Hematopoietic multipotent progenitor cell treated with erythropoietin and hydrocortisone succinate and interleukin-3 and kit ligand, for 8 days (in vitro differentiated cells): ENCODE data around the gene PLD1.
A peak's percentile ranks its signal among the peaks of the same experiment; 100 is the strongest.
"Not testable (repeated sequence)": the region's sequence is repeated elsewhere in the genome, so short reads cannot be mapped to it uniquely, and the experiment has no call there.

ENCODE experiments used
- DNase-seq: peaks from one replicate; pipeline ENCODE4 v3.0.0-alpha.2; 2015

PLD1 gene

GRCh38 chr3:171649911-171650592 is 160.2 kb downstream of the PLD1 start:
- DNase-seq: no peak

GRCh38 chr3:171649267-171649666 is 161.0 kb downstream of the PLD1 start:
- no peak for DNase-seq

GRCh38 chr3:171648069-171648468 is 162.2 kb downstream of the PLD1 start:
- DNase-seq: no peak

GRCh38 chr3:171646357-171647133 is 163.7 kb downstream of the PLD1 start:
- peak; percentile 60 for DNase-seq

GRCh38 chr3:171644681-171645080 is 165.6 kb downstream of the PLD1 start:
- no peak for DNase-seq

GRCh38 chr3:171643681-171644080 is 166.6 kb downstream of the PLD1 start:
- DNase-seq: no peak

GRCh38 chr3:171643033-171643432 is 167.2 kb downstream of the PLD1 start:
- DNase-seq: no peak

- DNase-seq: no peak
Measured at GRCh38 chr3:171640520-171641412, 169.5 kb downstream of the PLD1 start.

- DNase-seq: no peak
Measured at GRCh38 chr3:171636666-171637065, 173.6 kb downstream of the PLD1 start.

GRCh38 chr3:171632766-171633165 is 177.5 kb downstream of the PLD1 start:
- no peak for DNase-seq

GRCh38 chr3:171626799-171627198 is 183.5 kb downstream of the PLD1 start:
- not testable (repeated sequence) for DNase-seq

GRCh38 chr3:171622126-171622525 is 188.2 kb downstream of the PLD1 start:
- no peak for DNase-seq

- peak; percentile 23 for DNase-seq
Measured at GRCh38 chr3:171620825-171621434, 189.4 kb downstream of the PLD1 start.

- no peak for DNase-seq
Measured at GRCh38 chr3:171616798-171617197, 193.5 kb downstream of the PLD1 start.

GRCh38 chr3:171615686-171616085 is 194.6 kb downstream of the PLD1 start:
- no peak for DNase-seq

GRCh38 chr3:171615281-171615680 is 195.0 kb downstream of the PLD1 start:
- no peak for DNase-seq

- peak; percentile 22 for DNase-seq
Measured at GRCh38 chr3:171614318-171614921, 195.9 kb downstream of the PLD1 start.

GRCh38 chr3:171607452-171607851 is 202.8 kb downstream of the PLD1 start:
- DNase-seq: no peak

GRCh38 chr3:171606151-171606751 is 204.0 kb downstream of the PLD1 start:
- DNase-seq: peak; percentile 8

GRCh38 chr3:171604370-171604769 is 205.9 kb downstream of the PLD1 start:
- no peak for DNase-seq

GRCh38 chr3:171602072-171602471 is 208.2 kb downstream of the PLD1 start:
- DNase-seq: no peak

GRCh38 chr3:171600030-171600429 is 210.3 kb downstream of the PLD1 start:
- no peak for DNase-seq
